ENCODE results near the gene DHRS13.

GRCh38 chr17:28855336-28855679, 47.6 kb downstream of the DHRS13 start:
- TF ChIP-seq CTCF (IDR thresholded peaks at IDR 0.05) (no peak), POLR2A (IDR thresholded peaks at IDR 0.05) (no peak)
